ENCODE measurements around the gene MALT1.
A peak's percentile ranks its signal among the peaks of the same experiment; 100 is the strongest.
"Not testable (repeated sequence)": the region's sequence is repeated elsewhere in the genome, so short reads cannot be mapped to it uniquely, and the experiment has no call there.

The MALT1 gene

GRCh38 chr18:58761241-58761969 is 90.1 kb downstream of the MALT1 start:
- Mint-ChIP-seq H3K36me3 (ENCODE audit: insufficient read depth) (no peaks in the 10 kb centered on the region), H3K9me3 (no peaks in the 10 kb centered on the region), H3K27ac (ENCODE audit: low read depth) (no peak overlapping the region), H3K4me1 (peaks cover 16% of the 10 kb centered on the region), H3K4me3 (no peak overlapping the region), H3K27me3 (peaks cover 18% of the 10 kb centered on the region)
- ATAC-seq (replicated peaks; ENCODE audit: extremely low read depth, poor library complexity, severe bottlenecking): no peak
- DNase-seq (ENCODE audit: low spot score in 2 of 2): no peak

- Mint-ChIP-seq H3K4me1 (peaks cover 16% of the 10 kb centered on the region), H3K36me3 (ENCODE audit: insufficient read depth) (no peaks in the 10 kb centered on the region), H3K27ac (ENCODE audit: low read depth) (no peak overlapping the region), H3K9me3 (no peaks in the 10 kb centered on the region), H3K27me3 (peaks cover 26% of the 10 kb centered on the region), H3K4me3 (no peak overlapping the region)
- no peak for ATAC-seq (replicated peaks; ENCODE audit: extremely low read depth, poor library complexity, severe bottlenecking)
- no peak for DNase-seq (ENCODE audit: low spot score in 2 of 2)
These were observed 90.9 kb downstream of the MALT1 start for GRCh38 chr18:58761970-58762780.

- ATAC-seq (replicated peaks; ENCODE audit: extremely low read depth, poor library complexity, severe bottlenecking) (no peak), DNase-seq (ENCODE audit: low spot score in 2 of 2) (no peak)
- Mint-ChIP-seq H3K36me3 (ENCODE audit: insufficient read depth) (peaks cover under 1% of the 10 kb centered on the region), H3K27me3 (peaks cover 32% of the 10 kb centered on the region), H3K27ac (ENCODE audit: low read depth) (no peak overlapping the region), H3K4me3 (no peak overlapping the region), H3K4me1 (peaks cover 18% of the 10 kb centered on the region), H3K9me3 (no peaks in the 10 kb centered on the region)
These were observed 91.5 kb downstream of the MALT1 start for GRCh38 chr18:58762781-58763171.

DNA sequence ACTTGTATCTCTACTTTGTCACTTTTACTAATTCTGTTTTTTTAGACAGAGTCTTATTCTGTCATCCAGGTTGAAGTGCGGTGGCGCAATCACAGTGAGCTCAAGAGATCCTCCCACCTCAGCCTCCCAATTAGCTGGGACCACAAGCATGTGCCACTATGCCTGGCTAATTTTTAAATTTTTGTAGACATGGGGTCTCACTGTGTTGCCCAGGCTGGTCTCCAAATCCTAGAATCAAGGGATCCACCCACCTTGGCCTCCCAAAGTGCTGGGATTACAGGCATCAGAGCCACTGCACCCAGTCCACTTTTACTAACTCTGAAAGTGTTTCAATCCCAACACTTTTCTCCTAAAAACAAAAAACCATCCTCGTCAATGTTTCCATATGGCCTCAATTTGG is 94.9 kb downstream of the MALT1 start:
- Mint-ChIP-seq H3K4me1 (peaks cover 20% of the 10 kb centered on the region), H3K27me3 (peaks cover 53% of the 10 kb centered on the region), H3K27ac (ENCODE audit: low read depth) (no peak overlapping the region), H3K9me3 (no peaks in the 10 kb centered on the region), H3K4me3 (no peak overlapping the region), H3K36me3 (ENCODE audit: insufficient read depth) (peaks cover 1% of the 10 kb centered on the region)
- ATAC-seq (replicated peaks; ENCODE audit: extremely low read depth, poor library complexity, severe bottlenecking): no peak
- DNase-seq (ENCODE audit: low spot score in 2 of 2): no peak

- peaks cover 58% of the 10 kb centered on the region for H3K27me3 Mint-ChIP-seq
- DNase-seq (ENCODE audit: low spot score in 2 of 2) (no peak), ATAC-seq (replicated peaks; ENCODE audit: extremely low read depth, poor library complexity, severe bottlenecking) (no peak)
- H3K36me3 Mint-ChIP-seq (ENCODE audit: insufficient read depth): peaks cover 1% of the 10 kb centered on the region
- H3K9me3 Mint-ChIP-seq: no peaks in the 10 kb centered on the region
- peaks cover 12% of the 10 kb centered on the region for H3K4me1 Mint-ChIP-seq
- H3K27ac Mint-ChIP-seq (ENCODE audit: low read depth): no peak overlapping the region
- no peak overlapping the region for H3K4me3 Mint-ChIP-seq
These were observed 95.7 kb downstream of the MALT1 start for GRCh38 chr18:58766946-58767345.

- peaks cover 65% of the 10 kb centered on the region for H3K27me3 Mint-ChIP-seq
- peak; percentile 45 to 53 for DNase-seq (ENCODE audit: low spot score in 2 of 2)
- peak overlapping the region; percentile 56 for H3K4me3 Mint-ChIP-seq
- no peak overlapping the region for H3K27ac Mint-ChIP-seq (ENCODE audit: low read depth)
- peaks cover 1% of the 10 kb centered on the region for H3K36me3 Mint-ChIP-seq (ENCODE audit: insufficient read depth)
- H3K9me3 Mint-ChIP-seq: no peaks in the 10 kb centered on the region
- H3K4me1 Mint-ChIP-seq: peaks cover 6% of the 10 kb centered on the region
- ATAC-seq (replicated peaks; ENCODE audit: extremely low read depth, poor library complexity, severe bottlenecking): peak; percentile 81
These were observed 97.2 kb downstream of the MALT1 start for GRCh38 chr18:58768293-58768974.

- no peak overlapping the region for H3K27ac Mint-ChIP-seq (ENCODE audit: low read depth)
- DNase-seq (ENCODE audit: low spot score in 2 of 2): no peak
- H3K4me1 Mint-ChIP-seq: peaks cover 6% of the 10 kb centered on the region
- H3K4me3 Mint-ChIP-seq: no peak overlapping the region
- ATAC-seq (replicated peaks; ENCODE audit: extremely low read depth, poor library complexity, severe bottlenecking): no peak
- H3K9me3 Mint-ChIP-seq: no peaks in the 10 kb centered on the region
- peaks cover 1% of the 10 kb centered on the region for H3K36me3 Mint-ChIP-seq (ENCODE audit: insufficient read depth)
- H3K27me3 Mint-ChIP-seq: peaks cover 65% of the 10 kb centered on the region
These were observed 98.1 kb downstream of the MALT1 start for GRCh38 chr18:58769321-58769720.

DNA sequence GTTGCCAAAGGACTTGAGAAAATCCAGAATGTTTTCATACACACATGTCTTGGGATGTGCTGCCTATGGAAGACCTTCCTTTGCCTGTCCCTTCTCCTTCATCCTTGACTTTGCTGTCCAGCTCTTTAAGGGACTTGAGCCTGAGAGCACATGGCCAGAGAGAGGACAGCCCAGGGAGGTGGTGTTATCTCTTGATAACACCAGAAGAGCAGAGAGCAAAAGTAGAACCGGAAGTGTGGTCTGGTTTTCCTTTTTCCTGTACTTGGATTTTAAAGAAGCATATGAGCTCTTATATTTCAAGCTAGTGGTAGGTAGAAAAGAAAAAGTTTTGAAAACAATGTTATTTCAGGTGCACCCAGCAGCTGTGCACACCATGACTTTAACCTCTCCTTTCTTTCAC is 99.3 kb downstream of the MALT1 start:
- peaks cover 55% of the 10 kb centered on the region for H3K27me3 Mint-ChIP-seq

GRCh38 chr18:58772161-58772560 is 100.9 kb downstream of the MALT1 start:
- DNase-seq (ENCODE audit: low spot score in 2 of 2): no peak
- peaks cover 39% of the 10 kb centered on the region for H3K27me3 Mint-ChIP-seq

More for the DNA sequence above, 99.3 kb downstream of the MALT1 start:
- DNase-seq (ENCODE audit: low spot score in 2 of 2): no peak
- peaks cover 6% of the 10 kb centered on the region for H3K4me1 Mint-ChIP-seq
- H3K27ac Mint-ChIP-seq (ENCODE audit: low read depth): no peak overlapping the region
- H3K4me3 Mint-ChIP-seq: no peak overlapping the region
- ATAC-seq (replicated peaks; ENCODE audit: extremely low read depth, poor library complexity, severe bottlenecking): no peak
- H3K9me3 Mint-ChIP-seq: no peaks in the 10 kb centered on the region
- peaks cover 1% of the 10 kb centered on the region for H3K36me3 Mint-ChIP-seq (ENCODE audit: insufficient read depth)

DNA sequence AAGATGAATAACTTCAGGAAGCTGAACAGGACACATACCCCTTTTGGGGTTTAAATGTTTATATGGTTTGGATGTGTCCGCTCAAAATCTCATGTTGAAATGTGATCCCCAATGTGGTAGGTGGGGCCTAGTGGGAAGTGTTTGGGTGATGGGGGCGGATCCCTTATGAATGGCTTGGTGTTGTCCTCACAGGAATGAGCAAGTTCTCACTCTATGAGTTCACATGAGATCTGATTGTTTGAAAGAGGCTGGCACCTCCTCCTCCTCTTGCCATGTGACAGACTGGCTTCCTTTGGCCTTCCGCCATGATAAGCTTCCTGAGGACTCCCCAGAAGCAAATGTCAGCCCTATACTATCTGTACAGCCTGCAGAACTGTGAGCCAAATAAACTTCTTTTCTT is 104.8 kb downstream of the MALT1 start:
- H3K27me3 Mint-ChIP-seq: peaks cover 12% of the 10 kb centered on the region
- DNase-seq (ENCODE audit: low spot score in 2 of 2): no peak

More at GRCh38 chr18:58772161-58772560, 100.9 kb downstream of the MALT1 start:
- H3K4me1 Mint-ChIP-seq: peaks cover 6% of the 10 kb centered on the region
- no peak for ATAC-seq (replicated peaks; ENCODE audit: extremely low read depth, poor library complexity, severe bottlenecking)
- H3K36me3 Mint-ChIP-seq (ENCODE audit: insufficient read depth): peaks cover 1% of the 10 kb centered on the region
- no peak overlapping the region for H3K27ac Mint-ChIP-seq (ENCODE audit: low read depth)
- H3K9me3 Mint-ChIP-seq: no peaks in the 10 kb centered on the region
- no peak overlapping the region for H3K4me3 Mint-ChIP-seq

GRCh38 chr18:58776541-58776940 is 105.3 kb downstream of the MALT1 start:
- ATAC-seq (replicated peaks; ENCODE audit: extremely low read depth, poor library complexity, severe bottlenecking); H3K36me3 Mint-ChIP-seq (ENCODE audit: insufficient read depth); H3K4me3 Mint-ChIP-seq; H3K27ac Mint-ChIP-seq (ENCODE audit: low read depth); DNase-seq (ENCODE audit: low spot score in 2 of 2); H3K9me3 Mint-ChIP-seq; H3K4me1 Mint-ChIP-seq: not testable (repeated sequence)
- H3K27me3 Mint-ChIP-seq: peaks cover 12% of the 10 kb centered on the region

More for the DNA sequence above, 104.8 kb downstream of the MALT1 start:
- Mint-ChIP-seq H3K4me1 (no peaks in the 10 kb centered on the region), H3K9me3 (no peaks in the 10 kb centered on the region), H3K4me3 (no peak overlapping the region), H3K27ac (ENCODE audit: low read depth) (no peak overlapping the region), H3K36me3 (ENCODE audit: insufficient read depth) (no peaks in the 10 kb centered on the region)
- no peak for ATAC-seq (replicated peaks; ENCODE audit: extremely low read depth, poor library complexity, severe bottlenecking)

DNA sequence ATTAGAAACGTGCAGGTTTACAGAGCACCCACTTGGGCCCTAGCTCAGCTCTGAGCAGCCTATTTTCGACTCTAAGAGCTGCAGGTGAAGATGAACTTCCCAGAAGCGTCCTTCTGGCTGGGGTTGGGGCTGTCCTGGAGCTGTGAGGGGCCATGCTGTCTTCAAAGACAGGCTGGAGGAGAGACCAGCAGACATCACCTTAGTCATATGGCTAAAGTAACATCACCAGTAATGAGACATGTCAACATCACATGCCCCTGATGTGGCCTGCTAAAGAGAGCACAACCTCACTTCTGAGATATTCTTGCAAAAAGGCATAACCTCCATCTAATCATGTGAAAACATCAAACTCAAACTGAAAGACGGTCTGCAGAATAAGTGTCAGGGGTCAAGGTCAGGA is 106.2 kb downstream of the MALT1 start:
- H3K27ac Mint-ChIP-seq (ENCODE audit: low read depth): no peak overlapping the region
- peaks cover 2% of the 10 kb centered on the region for H3K27me3 Mint-ChIP-seq
- no peaks in the 10 kb centered on the region for H3K9me3 Mint-ChIP-seq

More for the DNA sequence above, 106.2 kb downstream of the MALT1 start:
- no peaks in the 10 kb centered on the region for H3K4me1 Mint-ChIP-seq
- H3K4me3 Mint-ChIP-seq: no peak overlapping the region
- no peak for DNase-seq (ENCODE audit: low spot score in 2 of 2)
- no peak for ATAC-seq (replicated peaks; ENCODE audit: extremely low read depth, poor library complexity, severe bottlenecking)
- no peaks in the 10 kb centered on the region for H3K36me3 Mint-ChIP-seq (ENCODE audit: insufficient read depth)
